HG03575 (cell line): ENCODE data around the gene ALG6.
"Not testable (repeated sequence)": the region's sequence is repeated elsewhere in the genome, so short reads cannot be mapped to it uniquely, and the experiment has no call there.

Experiments used
- ATAC-seq: cut with Tn5 transposase; IDR thresholded peaks from one replicate; pipeline ENCODE4 v1.9.1; 2021; ENCODE audit not compliant: unreplicated experiment, insufficient number of reproducible peaks, low FRiP score; ENCODE audit errors: extremely low read depth

ALG6 gene

GRCh38 chr1:63466759-63467158, 99.3 kb downstream of the ALG6 start:
- ATAC-seq, result no peak

DNA sequence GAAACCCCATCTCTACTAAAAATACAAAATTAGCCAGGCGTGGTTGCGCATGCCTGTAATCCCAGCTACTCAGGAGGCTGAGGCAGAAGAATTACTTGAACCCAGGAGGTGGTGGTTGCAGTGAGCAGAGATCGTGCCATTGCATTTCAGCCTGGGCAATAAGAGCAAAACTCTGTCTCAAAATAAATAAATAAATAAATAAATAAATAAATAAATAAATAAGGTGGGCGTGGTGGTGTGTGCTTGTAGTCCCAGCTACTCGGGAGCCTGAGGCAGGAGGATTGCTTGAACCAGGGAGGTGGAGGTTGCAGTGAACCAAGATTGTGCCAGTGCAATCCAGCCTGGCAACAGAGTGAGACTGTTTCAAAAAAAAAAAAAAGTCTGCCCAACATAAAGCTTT, 101.3 kb downstream of the ALG6 start:
- ATAC-seq, result not testable (repeated sequence)

- no peak for ATAC-seq
Observed at GRCh38 chr1:63475761-63476160, 108.3 kb downstream of the ALG6 start.

- ATAC-seq, result no peak
Observed at GRCh38 chr1:63480057-63480456, 112.6 kb downstream of the ALG6 start.

GRCh38 chr1:63486629-63487028, 119.2 kb downstream of the ALG6 start:
- no peak for ATAC-seq

- no peak for ATAC-seq
Observed at GRCh38 chr1:63487336-63488065, 120.1 kb downstream of the ALG6 start.
